IPS-15b (cell line): ENCODE results near the gene FOXC1.

Source experiments
- H3K27me3 ChIP-seq: one replicate; pipeline ENCODE4 v1.6.1; 2013; ENCODE audit warnings: low read length; ENCODE audit not compliant: control insufficient read depth, insufficient read depth
- H3K36me3 ChIP-seq: one replicate; pipeline ENCODE4 v1.6.1; 2013; ENCODE audit warnings: low read length; ENCODE audit not compliant: control insufficient read depth, insufficient read depth
- H3K4me1 ChIP-seq: one replicate; pipeline ENCODE4 v1.6.1; 2013; ENCODE audit warnings: mild to moderate bottlenecking, low read length; ENCODE audit not compliant: control insufficient read depth, insufficient read depth
- H3K4me3 ChIP-seq: one replicate; pipeline ENCODE4 v1.5.1; 2013; ENCODE audit warnings: low read depth, low read length
- H3K9ac ChIP-seq: one replicate; pipeline ENCODE4 v1.6.1; 2013; ENCODE audit warnings: low read depth, mild to moderate bottlenecking, low read length
- H3K9me3 ChIP-seq: one replicate; pipeline ENCODE4 v1.6.1; 2013; ENCODE audit warnings: mild to moderate bottlenecking, low read length; ENCODE audit not compliant: control insufficient read depth, insufficient read depth

Gene FOXC1

GRCh38 chr6:1576166-1576565 lies 33.5 kb upstream of the FOXC1 start:
- Histone ChIP-seq H3K9me3 (no peaks in the 10 kb centered on the region), H3K4me1 (peaks cover 13% of the 10 kb centered on the region), H3K27me3 (peaks cover 3% of the 10 kb centered on the region)

GRCh38 chr6:1576711-1577110 lies 33.0 kb upstream of the FOXC1 start:
- no peak overlapping the region for H3K4me3 ChIP-seq
- no peak overlapping the region for H3K9ac ChIP-seq
- H3K36me3 ChIP-seq, result no peaks in the 10 kb centered on the region
- H3K4me1 ChIP-seq, result peaks cover 13% of the 10 kb centered on the region
- H3K9me3 ChIP-seq, result no peaks in the 10 kb centered on the region
- H3K27me3 ChIP-seq, result peaks cover 3% of the 10 kb centered on the region

More at GRCh38 chr6:1576166-1576565, 33.5 kb upstream of the FOXC1 start:
- Histone ChIP-seq H3K9ac (no peak overlapping the region), H3K4me3 (no peak overlapping the region), H3K36me3 (no peaks in the 10 kb centered on the region)

- peaks cover 3% of the 10 kb centered on the region for H3K27me3 ChIP-seq
- H3K36me3 ChIP-seq, result no peaks in the 10 kb centered on the region
- peaks cover 13% of the 10 kb centered on the region for H3K4me1 ChIP-seq
- no peak overlapping the region for H3K4me3 ChIP-seq
- no peaks in the 10 kb centered on the region for H3K9me3 ChIP-seq
- H3K9ac ChIP-seq, result no peak overlapping the region
These were observed 32.5 kb upstream of the FOXC1 start for GRCh38 chr6:1577146-1577680.

GRCh38 chr6:1577896-1578745 lies 31.6 kb upstream of the FOXC1 start:
- H3K27me3 ChIP-seq, result peaks cover 3% of the 10 kb centered on the region
- no peaks in the 10 kb centered on the region for H3K9me3 ChIP-seq
- no peak overlapping the region for H3K4me3 ChIP-seq
- H3K36me3 ChIP-seq, result no peaks in the 10 kb centered on the region
- H3K9ac ChIP-seq, result no peak overlapping the region
- peaks cover 13% of the 10 kb centered on the region for H3K4me1 ChIP-seq

- Histone ChIP-seq H3K4me1 (peaks cover 13% of the 10 kb centered on the region), H3K27me3 (peaks cover 3% of the 10 kb centered on the region), H3K4me3 (no peak overlapping the region)
These were observed 30.6 kb upstream of the FOXC1 start for GRCh38 chr6:1579096-1579495.

GRCh38 chr6:1580109-1580508 lies 29.6 kb upstream of the FOXC1 start:
- Histone ChIP-seq H3K9me3 (no peaks in the 10 kb centered on the region), H3K4me3 (no peak overlapping the region), H3K27me3 (peaks cover 3% of the 10 kb centered on the region), H3K36me3 (no peaks in the 10 kb centered on the region), H3K4me1 (peaks cover 9% of the 10 kb centered on the region), H3K9ac (no peak overlapping the region)

More at GRCh38 chr6:1579096-1579495, 30.6 kb upstream of the FOXC1 start:
- no peaks in the 10 kb centered on the region for H3K36me3 ChIP-seq
- no peak overlapping the region for H3K9ac ChIP-seq
- H3K9me3 ChIP-seq, result no peaks in the 10 kb centered on the region

- H3K27me3 ChIP-seq, result peaks cover 3% of the 10 kb centered on the region
- H3K4me3 ChIP-seq, result no peak overlapping the region
- H3K9ac ChIP-seq, result no peak overlapping the region
- no peaks in the 10 kb centered on the region for H3K9me3 ChIP-seq
- H3K36me3 ChIP-seq, result no peaks in the 10 kb centered on the region
- H3K4me1 ChIP-seq, result peaks cover 5% of the 10 kb centered on the region
These were observed 29.1 kb upstream of the FOXC1 start for GRCh38 chr6:1580585-1580984.

- H3K27me3 ChIP-seq, result peaks cover 3% of the 10 kb centered on the region
- H3K9ac ChIP-seq, result no peak overlapping the region
- H3K4me1 ChIP-seq, result peaks cover 3% of the 10 kb centered on the region
- no peaks in the 10 kb centered on the region for H3K36me3 ChIP-seq
- H3K4me3 ChIP-seq, result no peak overlapping the region
- no peaks in the 10 kb centered on the region for H3K9me3 ChIP-seq
These were observed 28.4 kb upstream of the FOXC1 start for GRCh38 chr6:1581120-1581991.

- H3K4me3 ChIP-seq, result no peak overlapping the region
- no peaks in the 10 kb centered on the region for H3K9me3 ChIP-seq
- H3K4me1 ChIP-seq, result no peaks in the 10 kb centered on the region
- H3K36me3 ChIP-seq, result no peaks in the 10 kb centered on the region
- H3K9ac ChIP-seq, result no peak overlapping the region
- H3K27me3 ChIP-seq, result no peaks in the 10 kb centered on the region
These were observed 25.6 kb upstream of the FOXC1 start for GRCh38 chr6:1584146-1584545.

GRCh38 chr6:1584996-1585668 lies 24.6 kb upstream of the FOXC1 start:
- Histone ChIP-seq H3K36me3 (no peaks in the 10 kb centered on the region), H3K9ac (no peak overlapping the region), H3K27me3 (no peaks in the 10 kb centered on the region), H3K4me1 (no peaks in the 10 kb centered on the region), H3K4me3 (no peak overlapping the region), H3K9me3 (no peaks in the 10 kb centered on the region)

GRCh38 chr6:1585669-1586049 lies 24.1 kb upstream of the FOXC1 start:
- H3K9me3 ChIP-seq, result no peaks in the 10 kb centered on the region
- no peaks in the 10 kb centered on the region for H3K36me3 ChIP-seq
- H3K27me3 ChIP-seq, result no peaks in the 10 kb centered on the region
- no peaks in the 10 kb centered on the region for H3K4me1 ChIP-seq
- no peak overlapping the region for H3K9ac ChIP-seq
- H3K4me3 ChIP-seq, result no peak overlapping the region
